ENCODE results near the gene SYNJ2. TPM values are rescaled to one million over a fixed set of nuclear protein-coding genes. Genes with fewer than 3 reads are reported as not detected.

The SYNJ2 gene
- total RNA-seq, 4 donors from 2014 or later, result 6.6 to 15.6 (median 9.8) TPM

DNA sequence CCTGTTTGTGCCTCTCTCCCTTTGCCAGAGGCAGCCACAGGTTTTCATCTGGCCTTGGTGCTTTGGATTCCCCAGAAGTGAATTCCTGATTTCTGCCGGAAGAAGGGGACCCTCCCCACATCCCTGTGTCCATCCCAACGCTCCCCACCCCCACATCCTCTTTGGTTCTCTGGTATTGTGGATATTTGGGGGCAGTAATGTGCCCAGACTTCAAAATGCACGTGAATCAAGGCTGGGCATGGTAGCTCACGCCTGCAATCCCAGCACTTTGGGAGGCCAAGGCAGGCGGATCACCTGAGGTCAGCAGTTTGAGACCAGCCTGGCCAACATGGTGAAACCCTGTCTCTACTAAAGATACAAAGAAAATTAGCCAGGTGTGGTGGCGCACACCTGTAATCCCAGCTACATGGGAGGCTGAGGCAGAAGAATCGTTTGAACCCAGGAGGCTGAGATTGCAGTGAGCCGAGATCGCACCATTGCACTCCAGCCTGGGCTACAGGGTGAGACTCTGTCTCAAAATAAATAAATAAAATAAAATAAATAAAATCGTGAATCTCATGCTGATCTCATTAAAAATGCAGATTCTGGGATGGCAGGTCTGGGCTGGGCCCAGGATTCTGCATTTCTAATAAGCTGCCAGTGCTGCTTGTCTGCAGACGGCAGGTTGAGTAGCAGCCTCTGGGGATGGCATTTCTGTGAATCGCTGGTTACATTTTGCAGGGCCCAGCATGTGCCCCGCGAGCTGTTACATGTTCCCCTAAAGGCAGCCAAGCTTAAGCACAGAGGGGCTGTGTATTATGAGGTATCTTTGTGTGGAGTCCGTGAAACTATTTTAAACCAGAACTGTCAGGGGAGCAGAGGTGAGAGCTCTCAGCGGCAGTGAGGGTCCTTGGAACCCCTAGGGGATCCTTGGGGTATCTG is 49.0 kb downstream of the SYNJ2 start:
- no peaks in the 10 kb centered on the region for H3K27me3 ChIP-seq
- no peaks in the 10 kb centered on the region for H3K9me3 ChIP-seq
- TF ChIP-seq, protein P1, sequence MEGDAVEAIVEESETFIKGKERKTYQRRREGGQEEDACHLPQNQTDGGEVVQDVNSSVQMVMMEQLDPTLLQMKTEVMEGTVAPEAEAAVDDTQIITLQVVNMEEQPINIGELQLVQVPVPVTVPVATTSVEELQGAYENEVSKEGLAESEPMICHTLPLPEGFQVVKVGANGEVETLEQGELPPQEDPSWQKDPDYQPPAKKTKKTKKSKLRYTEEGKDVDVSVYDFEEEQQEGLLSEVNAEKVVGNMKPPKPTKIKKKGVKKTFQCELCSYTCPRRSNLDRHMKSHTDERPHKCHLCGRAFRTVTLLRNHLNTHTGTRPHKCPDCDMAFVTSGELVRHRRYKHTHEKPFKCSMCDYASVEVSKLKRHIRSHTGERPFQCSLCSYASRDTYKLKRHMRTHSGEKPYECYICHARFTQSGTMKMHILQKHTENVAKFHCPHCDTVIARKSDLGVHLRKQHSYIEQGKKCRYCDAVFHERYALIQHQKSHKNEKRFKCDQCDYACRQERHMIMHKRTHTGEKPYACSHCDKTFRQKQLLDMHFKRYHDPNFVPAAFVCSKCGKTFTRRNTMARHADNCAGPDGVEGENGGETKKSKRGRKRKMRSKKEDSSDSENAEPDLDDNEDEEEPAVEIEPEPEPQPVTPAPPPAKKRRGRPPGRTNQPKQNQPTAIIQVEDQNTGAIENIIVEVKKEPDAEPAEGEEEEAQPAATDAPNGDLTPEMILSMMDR (IDR thresholded peaks at IDR 0.05), result no peak
- TF ChIP-seq POLR2A (IDR thresholded peaks at IDR 0.05), result no peak
- 66 to 69% methylated on average over 11 to 14 of the region's 16 CpGs for WGBS, 2 donors
- DNase-seq, result no peak
- intact Hi-C loops (cut with DNase I), result no loop called here
- peaks cover 0 to 23% (median 4%) of the 10 kb centered on the region in 3 donors for H3K36me3 ChIP-seq
- H3K4me1 ChIP-seq, result peaks cover 27 to 73% (median 58%) of the 10 kb centered on the region in 3 donors
- peak overlapping the region; percentile 2 to 70 (median 38) for H3K27ac ChIP-seq
- H3K4me3 ChIP-seq, result no peak overlapping the region

DNA sequence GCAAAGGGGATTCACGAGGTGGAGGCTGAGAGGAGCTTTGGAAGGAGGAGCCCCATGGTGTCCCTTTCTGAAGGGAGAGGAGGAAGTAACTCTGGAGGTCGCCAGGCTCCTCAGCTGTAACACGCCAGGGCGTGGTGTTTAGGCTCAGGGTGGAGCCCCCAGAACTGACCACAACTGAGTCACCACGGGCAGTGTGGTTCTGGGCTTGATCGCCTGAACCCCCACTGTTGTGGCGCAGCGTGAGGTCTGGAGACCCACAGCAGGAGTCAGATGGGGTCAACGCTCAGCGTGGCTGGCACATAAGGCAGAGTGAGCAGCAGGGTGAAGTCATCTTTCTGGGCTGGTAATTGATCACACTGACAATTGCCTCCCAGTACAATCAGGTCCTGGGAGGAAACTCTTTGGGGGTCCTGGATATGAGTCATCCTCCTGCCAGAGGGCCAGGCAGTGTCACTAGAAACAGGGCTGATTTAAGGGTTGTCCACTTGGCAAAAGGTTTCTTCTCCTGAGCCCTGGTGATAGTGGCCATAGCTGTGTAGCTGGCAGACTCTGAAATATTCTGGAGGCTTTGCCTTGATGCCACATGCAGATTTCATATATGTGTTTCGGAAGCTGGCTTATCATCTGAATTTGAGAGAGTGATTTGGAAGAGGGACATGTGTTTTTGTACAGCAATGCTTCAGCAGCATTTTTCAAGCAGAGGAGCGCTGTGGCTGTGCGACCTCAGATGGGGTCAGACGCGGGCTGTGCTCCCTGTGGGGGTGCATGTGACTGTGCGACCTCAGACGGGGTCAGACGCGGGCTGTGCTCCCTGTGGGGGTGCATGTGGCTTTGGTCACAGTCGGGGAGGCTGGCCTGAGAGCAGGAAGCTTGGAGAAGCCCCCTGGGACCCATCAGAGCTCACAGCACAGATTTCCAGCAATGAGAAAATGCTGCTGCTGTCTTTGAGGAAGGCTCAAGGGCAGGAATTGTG is 50.0 kb downstream of the SYNJ2 start:
- Histone ChIP-seq H3K4me1 (peaks cover 20 to 63% (median 48%) of the 10 kb centered on the region in 3 donors), H3K27me3 (no peaks in the 10 kb centered on the region), H3K4me3 (no peak overlapping the region), H3K27ac (peak overlapping the region; percentile 2 to 70 (median 38)), H3K9me3 (no peaks in the 10 kb centered on the region), H3K36me3 (peaks cover 0 to 23% (median 4%) of the 10 kb centered on the region in 3 donors)
- intact Hi-C loops (cut with DNase I), result no loop called here
- no peak for DNase-seq
- 55 to 59% methylated on average over 16 to 17 of the region's 20 CpGs for WGBS, 2 donors
- TF ChIP-seq POLR2A (IDR thresholded peaks at IDR 0.05), result no peak
- TF ChIP-seq, protein P1 (IDR thresholded peaks at IDR 0.05), result no peak

DNA sequence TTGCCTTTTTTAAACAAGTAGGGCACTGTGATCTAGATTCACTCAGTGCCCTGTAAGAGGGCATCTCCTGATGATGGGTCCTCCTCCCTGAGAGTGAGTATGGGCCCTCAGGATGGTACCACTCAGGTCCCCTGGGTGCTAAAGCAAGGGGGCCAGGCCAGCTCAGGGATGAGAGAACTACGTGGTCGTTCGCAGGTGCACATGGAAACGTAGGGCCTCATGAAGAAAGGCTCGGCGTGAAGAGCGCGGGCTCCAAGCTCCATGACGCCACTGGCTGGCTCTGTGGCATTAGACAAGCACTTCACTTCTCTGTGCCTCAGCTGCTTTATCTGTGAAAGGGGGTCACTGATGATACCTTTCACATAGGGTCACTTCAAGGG is 50.7 kb downstream of the SYNJ2 start:
- intact Hi-C loops (cut with DNase I), result no loop called here
- no peak for TF ChIP-seq POLR2A (IDR thresholded peaks at IDR 0.05)
- TF ChIP-seq, protein P1 (IDR thresholded peaks at IDR 0.05), result no peak
- Histone ChIP-seq H3K4me3 (no peak overlapping the region), H3K9me3 (no peaks in the 10 kb centered on the region), H3K27ac (peak overlapping the region in 3 of 4 donors; percentile 19 to 70 (median 58)), H3K4me1 (peaks cover 14 to 56% (median 43%) of the 10 kb centered on the region in 3 donors), H3K27me3 (no peaks in the 10 kb centered on the region), H3K36me3 (peaks cover 0 to 23% (median 4%) of the 10 kb centered on the region in 3 donors)
- no peak for DNase-seq
- WGBS, 2 donors, result 94% methylated on average over 2 to 9 of the region's 9 CpGs

DNA sequence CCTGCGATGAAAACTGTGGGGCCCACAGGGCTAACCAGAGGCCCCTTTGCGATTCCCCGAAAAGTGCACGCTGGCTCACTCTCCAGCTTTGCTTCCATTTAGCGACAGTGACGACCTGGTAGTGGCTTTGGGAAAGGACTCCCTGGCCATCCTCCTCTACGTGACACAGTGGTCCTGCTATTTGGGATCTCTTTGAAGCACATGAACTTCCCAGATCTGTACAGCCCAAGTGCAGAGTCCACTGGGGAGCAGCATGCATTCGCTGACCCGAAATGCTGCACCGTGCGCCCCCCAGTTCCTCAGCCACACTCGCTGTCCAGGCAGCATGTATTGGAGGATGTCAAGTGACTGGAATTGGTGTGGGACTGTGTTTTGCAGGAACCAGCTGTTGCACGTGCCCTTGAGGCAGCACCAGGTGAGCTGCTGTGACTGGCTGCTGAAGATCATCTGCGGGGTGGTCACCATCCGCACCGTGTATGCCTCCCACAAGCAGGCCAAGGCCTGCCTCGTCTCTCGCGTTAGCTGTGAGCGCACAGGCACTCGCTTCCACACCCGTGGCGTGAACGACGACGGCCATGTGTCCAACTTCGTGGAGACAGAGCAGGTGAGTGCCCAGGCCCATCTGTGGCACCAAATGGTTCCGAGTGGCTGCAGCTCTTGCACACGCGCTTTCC is 51.6 kb downstream of the SYNJ2 start:
- no peaks in the 10 kb centered on the region for H3K9me3 ChIP-seq
- H3K27ac ChIP-seq, result peak overlapping the region in 1 of 4 donors; percentile 21
- no peak overlapping the region for H3K4me3 ChIP-seq
- peaks cover 14 to 47% (median 39%) of the 10 kb centered on the region in 3 donors for H3K4me1 ChIP-seq
- DNase-seq, result no peak
- H3K36me3 ChIP-seq, result peaks cover 0 to 29% (median 4%) of the 10 kb centered on the region in 3 donors
- WGBS, 2 donors, result 92 to 99% methylated on average over 14 to 25 of the region's 30 CpGs
- no peak for TF ChIP-seq POLR2A (IDR thresholded peaks at IDR 0.05)
- TF ChIP-seq, protein P1 (IDR thresholded peaks at IDR 0.05), result no peak
- intact Hi-C loops (cut with DNase I), result no loop called here
- no peaks in the 10 kb centered on the region for H3K27me3 ChIP-seq
